ENCODE measurements around the gene GZMM. TPM values are rescaled to one million over a fixed set of nuclear protein-coding genes. Genes with fewer than 3 reads are reported as not detected.

GZMM gene
- total RNA-seq, 6 donors from 2014 or later: 2.3 to 6.1 (median 3.8) TPM; not detected in 2

DNA sequence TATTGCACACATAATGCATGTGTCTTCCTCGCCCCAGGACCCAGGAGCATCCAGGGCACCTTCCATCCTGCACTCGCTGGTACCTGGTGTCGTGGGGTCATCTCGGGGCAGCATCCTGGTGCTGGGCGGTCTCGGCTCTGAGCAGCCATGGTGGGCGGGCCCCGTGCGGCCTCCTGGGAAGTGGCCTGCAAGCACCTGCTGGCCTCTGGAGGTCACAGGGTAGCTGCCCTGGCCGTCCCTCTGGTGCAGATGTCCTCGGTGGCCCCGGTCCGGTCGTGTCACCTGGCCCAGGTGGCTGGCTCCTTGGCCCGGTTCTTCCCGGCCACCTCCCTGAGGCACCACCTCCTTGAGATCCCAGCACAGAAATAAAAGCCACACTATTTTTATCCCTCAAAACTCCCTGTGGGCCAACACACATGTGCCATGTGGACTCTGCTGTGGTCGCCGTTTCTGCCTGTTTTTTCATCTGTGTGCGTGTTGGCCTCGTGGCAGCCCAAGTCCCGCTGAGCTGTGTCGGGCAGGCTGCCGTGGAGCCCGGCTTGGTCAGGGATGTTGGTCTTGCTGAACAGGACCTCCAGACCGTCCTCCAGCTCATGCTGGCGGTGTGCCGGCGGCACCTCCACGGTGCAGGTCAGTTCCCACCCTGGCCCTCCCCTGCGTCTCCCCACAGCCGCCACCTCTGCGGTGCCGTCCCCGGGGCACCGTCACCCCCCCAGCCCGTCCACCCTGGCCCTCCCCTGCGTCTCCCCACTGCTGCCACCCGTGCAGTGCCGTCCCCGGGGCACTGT lies 5.0 kb upstream of the GZMM start:
- Histone ChIP-seq H3K4me3 (no peak overlapping the region), H3K36me3 (peaks cover 15 to 76% (median 58%) of the 10 kb centered on the region in 4 donors), H3K9me3 (no peaks in the 10 kb centered on the region), H3K4me1 (peaks cover 14 to 25% (median 18%) of the 10 kb centered on the region in 4 donors), H3K27me3 (no peaks in the 10 kb centered on the region), H3K27ac (no peak overlapping the region)
- WGBS, 2 donors: 92 to 97% methylated on average over 21 to 31 of the region's 40 CpGs
- no peak for DNase-seq
- TF ChIP-seq, protein P1, sequence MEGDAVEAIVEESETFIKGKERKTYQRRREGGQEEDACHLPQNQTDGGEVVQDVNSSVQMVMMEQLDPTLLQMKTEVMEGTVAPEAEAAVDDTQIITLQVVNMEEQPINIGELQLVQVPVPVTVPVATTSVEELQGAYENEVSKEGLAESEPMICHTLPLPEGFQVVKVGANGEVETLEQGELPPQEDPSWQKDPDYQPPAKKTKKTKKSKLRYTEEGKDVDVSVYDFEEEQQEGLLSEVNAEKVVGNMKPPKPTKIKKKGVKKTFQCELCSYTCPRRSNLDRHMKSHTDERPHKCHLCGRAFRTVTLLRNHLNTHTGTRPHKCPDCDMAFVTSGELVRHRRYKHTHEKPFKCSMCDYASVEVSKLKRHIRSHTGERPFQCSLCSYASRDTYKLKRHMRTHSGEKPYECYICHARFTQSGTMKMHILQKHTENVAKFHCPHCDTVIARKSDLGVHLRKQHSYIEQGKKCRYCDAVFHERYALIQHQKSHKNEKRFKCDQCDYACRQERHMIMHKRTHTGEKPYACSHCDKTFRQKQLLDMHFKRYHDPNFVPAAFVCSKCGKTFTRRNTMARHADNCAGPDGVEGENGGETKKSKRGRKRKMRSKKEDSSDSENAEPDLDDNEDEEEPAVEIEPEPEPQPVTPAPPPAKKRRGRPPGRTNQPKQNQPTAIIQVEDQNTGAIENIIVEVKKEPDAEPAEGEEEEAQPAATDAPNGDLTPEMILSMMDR (IDR thresholded peaks at IDR 0.05): no peak
- TF ChIP-seq EP300 (IDR thresholded peaks at IDR 0.05) (no peak), POLR2A (IDR thresholded peaks at IDR 0.05) (no peak), POLR2AphosphoS5 (IDR thresholded peaks at IDR 0.05) (no peak)
- ATAC-seq (ENCODE audit: low FRiP score in 2 of 2): no peak

DNA sequence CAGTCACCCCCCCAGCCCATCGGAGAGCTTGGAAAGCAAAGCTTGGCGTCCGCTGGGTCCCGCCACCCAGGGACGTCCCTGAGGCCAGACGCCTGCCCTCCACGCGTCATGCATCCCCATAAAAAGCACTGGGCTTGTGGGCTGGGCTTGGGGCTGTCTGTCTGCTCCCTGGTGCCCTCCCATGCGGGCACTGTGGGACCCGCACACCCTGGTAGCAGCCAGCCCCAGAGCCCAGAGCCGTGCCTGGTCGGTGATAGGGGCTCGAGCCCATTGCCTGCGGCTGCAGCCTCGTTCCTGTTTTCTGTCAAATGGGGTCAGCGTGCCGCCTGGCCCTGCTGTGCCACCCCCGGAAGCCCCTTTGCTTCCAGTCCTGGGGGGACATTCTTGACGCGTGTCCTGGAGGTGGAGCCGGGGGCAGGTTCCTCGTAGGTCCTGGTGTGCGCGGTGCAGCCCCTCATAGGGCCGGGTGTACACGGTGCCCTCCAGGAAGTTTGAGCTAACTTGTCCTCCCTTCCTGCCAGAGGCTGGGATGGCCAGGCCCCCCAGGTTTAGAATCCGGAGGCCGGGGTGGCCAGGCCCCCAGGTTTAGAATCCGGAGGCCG lies 4.3 kb upstream of the GZMM start:
- Histone ChIP-seq H3K27ac (no peak overlapping the region), H3K4me3 (no peak overlapping the region), H3K27me3 (no peaks in the 10 kb centered on the region), H3K9me3 (no peaks in the 10 kb centered on the region), H3K4me1 (peaks cover 14 to 25% (median 16%) of the 10 kb centered on the region in 4 donors), H3K36me3 (peaks cover 15 to 74% (median 58%) of the 10 kb centered on the region in 4 donors)
- no peak for DNase-seq
- 87 to 92% methylated on average over 16 to 28 of the region's 30 CpGs for WGBS, 2 donors
- TF ChIP-seq, protein P1 (IDR thresholded peaks at IDR 0.05): no peak
- TF ChIP-seq EP300 (IDR thresholded peaks at IDR 0.05) (no peak), POLR2AphosphoS5 (IDR thresholded peaks at IDR 0.05) (no peak), POLR2A (IDR thresholded peaks at IDR 0.05) (no peak)
- ATAC-seq (ENCODE audit: low FRiP score in 2 of 2): no peak

DNA sequence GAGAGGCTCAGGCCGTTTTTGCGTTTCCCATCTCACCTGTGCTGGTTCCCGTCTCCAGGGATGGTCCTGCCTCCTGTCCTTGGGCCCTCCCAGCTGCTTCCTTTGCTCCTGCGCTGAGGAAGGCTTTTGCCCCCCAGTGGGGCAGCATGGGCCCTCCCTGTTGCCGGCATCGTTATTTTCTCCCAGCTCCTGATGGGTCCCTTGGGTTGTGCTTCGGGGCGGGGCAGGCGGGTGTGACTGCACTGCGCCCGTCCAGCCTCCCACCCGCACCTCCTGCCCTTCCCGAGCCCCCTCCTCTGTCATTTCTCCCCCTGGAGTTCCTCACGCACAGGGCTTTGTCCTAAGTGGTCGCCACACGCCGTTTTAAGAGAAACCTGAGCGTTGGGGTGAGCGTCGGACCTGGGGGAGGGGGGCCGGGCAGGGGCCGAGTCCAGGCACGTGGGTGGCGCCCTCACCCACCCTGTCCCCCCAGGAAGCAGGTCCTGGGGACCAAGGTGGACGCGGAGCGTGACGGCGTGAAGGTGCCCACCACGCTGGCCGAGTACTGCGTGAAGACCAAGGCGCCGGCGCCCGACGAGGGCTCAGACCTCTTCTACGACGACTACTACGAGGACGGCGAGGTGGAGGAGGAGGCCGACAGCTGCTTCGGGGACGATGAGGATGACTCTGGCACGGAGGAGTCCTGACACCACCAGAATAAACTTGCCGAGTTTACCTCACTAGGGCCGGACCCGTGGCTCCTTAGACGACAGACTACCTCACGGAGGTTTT lies 2.8 kb upstream of the GZMM start:
- DNase-seq: peak in 1 of 2 donors; percentile 83
- H3K27ac ChIP-seq: no peak overlapping the region
- H3K4me3 ChIP-seq: no peak overlapping the region
- H3K9me3 ChIP-seq: no peaks in the 10 kb centered on the region
- H3K36me3 ChIP-seq: peaks cover 15 to 62% (median 53%) of the 10 kb centered on the region in 4 donors
- H3K27me3 ChIP-seq: no peaks in the 10 kb centered on the region
- ATAC-seq (ENCODE audit: low FRiP score in 2 of 2): no peak
- 92 to 94% methylated on average over 48 to 51 of the region's 51 CpGs for WGBS, 2 donors
- H3K4me1 ChIP-seq: peaks cover 4 to 14% (median 7%) of the 10 kb centered on the region in 4 donors
- TF ChIP-seq POLR2AphosphoS5 (IDR thresholded peaks at IDR 0.05) (no peak), POLR2A (IDR thresholded peaks at IDR 0.05) (no peak), EP300 (IDR thresholded peaks at IDR 0.05) (no peak)
- TF ChIP-seq, protein P1 (IDR thresholded peaks at IDR 0.05): no peak

DNA sequence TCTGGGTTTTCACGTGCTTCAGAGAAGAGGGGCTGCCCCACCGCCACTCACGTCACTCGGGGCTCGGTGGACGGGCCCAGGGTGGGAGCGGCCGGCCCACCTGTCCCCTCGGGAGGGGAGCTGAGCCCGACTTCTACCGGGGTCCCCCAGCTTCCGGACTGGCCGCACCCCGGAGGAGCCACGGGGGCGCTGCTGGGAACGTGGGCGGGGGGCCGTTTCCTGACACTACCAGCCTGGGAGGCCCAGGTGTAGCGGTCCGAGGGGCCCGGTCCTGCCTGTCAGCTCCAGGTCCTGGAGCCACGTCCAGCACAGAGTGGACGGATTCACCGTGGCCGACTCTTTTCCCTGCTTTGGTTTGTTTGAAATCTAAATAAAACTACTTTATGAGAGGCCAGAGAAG lies 2.2 kb upstream of the GZMM start:
- WGBS, 2 donors: 92 to 97% methylated on average over 14 to 22 of the region's 26 CpGs
- Histone ChIP-seq H3K4me3 (no peak overlapping the region), H3K27ac (no peak overlapping the region), H3K9me3 (no peaks in the 10 kb centered on the region), H3K27me3 (no peaks in the 10 kb centered on the region), H3K4me1 (peaks cover 4 to 10% (median 7%) of the 10 kb centered on the region in 4 donors), H3K36me3 (peaks cover 11 to 55% (median 46%) of the 10 kb centered on the region in 4 donors)
- ATAC-seq (ENCODE audit: low FRiP score in 2 of 2) (no peak), DNase-seq (no peak)
- TF ChIP-seq EP300 (IDR thresholded peaks at IDR 0.05) (no peak), POLR2A (IDR thresholded peaks at IDR 0.05) (no peak), POLR2AphosphoS5 (IDR thresholded peaks at IDR 0.05) (no peak)
- TF ChIP-seq, protein P1 (IDR thresholded peaks at IDR 0.05): no peak

All from upper lobe of left lung (tissue), 6 donors.